HG03025 (cell line): ENCODE results near the gene BCL2.
"Not testable (repeated sequence)": the region's sequence is repeated elsewhere in the genome, so short reads cannot be mapped to it uniquely, and the experiment has no call there.

Source experiments
- ATAC-seq: cut with Tn5 transposase; IDR thresholded peaks from one replicate; pipeline ENCODE4 v1.9.1; 2021; ENCODE audit warnings: mild to moderate bottlenecking, moderate library complexity; ENCODE audit not compliant: unreplicated experiment, low FRiP score

BCL2 gene

GRCh38 chr18:63319383-63320122 is at the start of gene BCL2:
BCL2 (minus strand) TSS chr18:63319769.
- peak; percentile 13 for ATAC-seq

GRCh38 chr18:63368611-63369010 is 49.0 kb upstream of the BCL2 start:
- ATAC-seq, result no peak

GRCh38 chr18:63367053-63367953 is 47.7 kb upstream of the BCL2 start, which contains the start of gene KDSR:
KDSR (minus strand) TSS chr18:63367206; CDS start chr18:63367118, 88 bp downstream.
- peak; percentile 85 for ATAC-seq

GRCh38 chr18:63366213-63367052 is 46.9 kb upstream of the BCL2 start:
- ATAC-seq, result peak; percentile 32

GRCh38 chr18:63365876-63366212 is 46.3 kb upstream of the BCL2 start:
- no peak for ATAC-seq

GRCh38 chr18:63363951-63364350 is 44.4 kb upstream of the BCL2 start:
- no peak for ATAC-seq

- not testable (repeated sequence) for ATAC-seq
Observed at GRCh38 chr18:63363420-63363819, 43.9 kb upstream of the BCL2 start.

- ATAC-seq, result no peak
Observed at GRCh38 chr18:63356272-63356896, 36.8 kb upstream of the BCL2 start.

GRCh38 chr18:63350230-63350629 is 30.7 kb upstream of the BCL2 start:
- ATAC-seq, result no peak

- no peak for ATAC-seq
Observed at GRCh38 chr18:63348508-63349136, 29.1 kb upstream of the BCL2 start.

GRCh38 chr18:63346480-63347183 is 27.1 kb upstream of the BCL2 start:
- ATAC-seq, result no peak

GRCh38 chr18:63346031-63346430 is 26.5 kb upstream of the BCL2 start:
- no peak for ATAC-seq

- no peak for ATAC-seq
Observed at GRCh38 chr18:63344918-63345317, 25.3 kb upstream of the BCL2 start.

- ATAC-seq, result no peak
Observed at GRCh38 chr18:63344263-63344662, 24.7 kb upstream of the BCL2 start.

- ATAC-seq, result no peak
Observed at GRCh38 chr18:63342206-63342605, 22.6 kb upstream of the BCL2 start.

GRCh38 chr18:63339920-63340484 is 20.4 kb upstream of the BCL2 start:
- no peak for ATAC-seq

- no peak for ATAC-seq
Observed at GRCh38 chr18:63336366-63337099, 17.0 kb upstream of the BCL2 start.

GRCh38 chr18:63331105-63331504 is 11.5 kb upstream of the BCL2 start:
- no peak for ATAC-seq
